GF-D8 (cell line): ENCODE measurements around the gene RBM23.
"Not testable (repeated sequence)": the region's sequence is repeated elsewhere in the genome, so short reads cannot be mapped to it uniquely, and the experiment has no call there.

Experiments
- DNase-seq: peaks from one replicate; lab custom pipeline; 2025; lab: John Stamatoyannopoulos, UW

Gene RBM23

GRCh38 chr14:22918804-22919600, at the start of gene RBM23:
Gene RBM23, minus strand, starts transcription at chr14:22919149.
- DNase-seq, result no peak

GRCh38 chr14:22966783-22967269, 47.9 kb upstream of the RBM23 start:
- DNase-seq, result no peak

- DNase-seq, result not testable (repeated sequence)
Observed at GRCh38 chr14:22965916-22966782, 47.2 kb upstream of the RBM23 start.

GRCh38 chr14:22962061-22962676, 43.2 kb upstream of the RBM23 start:
- DNase-seq, result no peak

GRCh38 chr14:22955702-22956569, 37.0 kb upstream of the RBM23 start:
- no peak for DNase-seq

GRCh38 chr14:22952418-22952817, 33.5 kb upstream of the RBM23 start:
- no peak for DNase-seq

GRCh38 chr14:22951795-22952194, 32.8 kb upstream of the RBM23 start:
- DNase-seq, result not testable (repeated sequence)

- DNase-seq, result no peak
Observed at GRCh38 chr14:22945642-22946041, 26.7 kb upstream of the RBM23 start.

- DNase-seq, result no peak
Observed at GRCh38 chr14:22939684-22940083, 20.7 kb upstream of the RBM23 start.

GRCh38 chr14:22935156-22935555, 16.2 kb upstream of the RBM23 start:
- no peak for DNase-seq

- no peak for DNase-seq
Observed at GRCh38 chr14:22932146-22932545, 13.2 kb upstream of the RBM23 start.

GRCh38 chr14:22929961-22930364, 11.0 kb upstream of the RBM23 start:
- DNase-seq, result no peak

- DNase-seq, result peak; percentile 99
Observed at GRCh38 chr14:22929104-22929960, 10.4 kb upstream of the RBM23 start, which contains the start of gene PRMT5. Gene PRMT5, minus strand, starts transcription at chr14:22929376. Its CDS starts 15 bp downstream, at chr14:22929361.

GRCh38 chr14:22928237-22929103, 9.5 kb upstream of the RBM23 start:
- DNase-seq, result no peak

- DNase-seq, result no peak
Observed at GRCh38 chr14:22926316-22926715, 7.4 kb upstream of the RBM23 start.

GRCh38 chr14:22925513-22925912, 6.6 kb upstream of the RBM23 start:
- DNase-seq, result no peak

- DNase-seq, result no peak
Observed at GRCh38 chr14:22923746-22924145, 4.8 kb upstream of the RBM23 start.

GRCh38 chr14:22922294-22922693, 3.3 kb upstream of the RBM23 start:
- DNase-seq, result no peak

- no peak for DNase-seq
Observed at GRCh38 chr14:22920697-22921096, 1.7 kb upstream of the RBM23 start.

- no peak for DNase-seq
Observed at GRCh38 chr14:22919601-22919921, 612 bp upstream of the RBM23 start.
